Neuronal stem cell (in vitro differentiated cells): ENCODE results near the gene NPAS2.

Source experiments
- DNase-seq: peaks from one replicate; pipeline ENCODE4 v3.0.0-alpha.2; 2013; ENCODE audit warnings: low spot score
- H2AFZ ChIP-seq: one replicate; pipeline ENCODE4 v1.6.1; 2013; ENCODE audit warnings: mild to moderate bottlenecking, low read length, inconsistent platforms
- H2AK5ac ChIP-seq: 2 replicates; pipeline ENCODE4 v1.6.1; 2013; ENCODE audit warnings: low read depth, mild to moderate bottlenecking, inconsistent platforms, low read length, moderate library complexity, mixed read lengths
- H2BK120ac ChIP-seq: 2 replicates; pipeline ENCODE4 v1.6.1; 2013; ENCODE audit warnings: low read depth, mild to moderate bottlenecking, inconsistent platforms, low read length, moderate library complexity, mixed read lengths
- H2BK12ac ChIP-seq: one replicate; pipeline ENCODE4 v1.6.1; 2013; ENCODE audit warnings: low read length, inconsistent platforms
- H2BK15ac ChIP-seq: 2 replicates; pipeline ENCODE4 v1.6.1; 2013; ENCODE audit warnings: mild to moderate bottlenecking, low read length, inconsistent platforms, mixed read lengths
- H2BK5ac ChIP-seq: one replicate; pipeline ENCODE4 v1.6.1; 2013; ENCODE audit warnings: inconsistent platforms, mild to moderate bottlenecking, low read length, moderate library complexity
- H3K14ac ChIP-seq: one replicate; pipeline ENCODE4 v1.6.1; 2013; ENCODE audit warnings: low read length, inconsistent platforms
- H3K18ac ChIP-seq: 2 replicates; pipeline ENCODE4 v1.6.1; 2013; ENCODE audit warnings: low read length, inconsistent platforms
- H3K23ac ChIP-seq: 2 replicates; pipeline ENCODE4 v1.6.1; 2013; ENCODE audit warnings: low read depth, mild to moderate bottlenecking, mixed read lengths, low read length, inconsistent platforms; ENCODE audit not compliant: poor library complexity
- H3K27ac ChIP-seq: replicated peaks from 3 replicates; pipeline ENCODE4 v1.5.1; 2013; ENCODE audit warnings: low read length, inconsistent platforms
- H3K27me3 ChIP-seq, 3 experiments: 2 replicates each; pipeline ENCODE4 v1.6.1; 2013; ENCODE audit warnings: low read length in 3 of 3, mild to moderate bottlenecking in 2 of 3, inconsistent platforms in 1 of 3, low read depth in 1 of 3, mixed read lengths in 1 of 3, moderate library complexity in 1 of 3; ENCODE audit not compliant: control insufficient read depth in 3 of 3, insufficient read depth in 3 of 3
- H3K36me3 ChIP-seq, 2 donors: replicated peaks in 1 of 2; 2 replicates each; pipeline ENCODE4 v1.6.1; 2013; ENCODE audit warnings: low read length in 2 of 2; ENCODE audit not compliant: control insufficient read depth in 2 of 2, insufficient read depth in 2 of 2
- H3K4ac ChIP-seq: 2 replicates; pipeline ENCODE4 v1.6.1; 2013; ENCODE audit warnings: inconsistent platforms, mild to moderate bottlenecking, low read length, moderate library complexity
- H3K4me1 ChIP-seq, 2 donors: 1 replicate in 1 of 2; 2 replicates in 1 of 2; pipeline ENCODE4 v1.6.1; 2013; ENCODE audit warnings: low read length in 2 of 2, low read depth in 1 of 2; ENCODE audit not compliant: control insufficient read depth in 2 of 2, insufficient read depth in 1 of 2
- H3K4me2 ChIP-seq: one replicate; pipeline ENCODE4 v1.6.1; 2013; ENCODE audit warnings: mild to moderate bottlenecking, low read length, inconsistent platforms; ENCODE audit not compliant: insufficient read depth, poor library complexity, severe bottlenecking
- H3K4me3 ChIP-seq, 2 donors: 2 replicates each; pipeline ENCODE4 v1.5.1; 2013; ENCODE audit warnings: low read length in 2 of 2, mild to moderate bottlenecking in 2 of 2, inconsistent platforms in 1 of 2, moderate library complexity in 1 of 2
- H3K79me1 ChIP-seq: one replicate; pipeline ENCODE4 v1.6.1; 2013; ENCODE audit warnings: low read depth, mild to moderate bottlenecking, inconsistent platforms, low read length, moderate library complexity
- H3K9ac ChIP-seq: one replicate; pipeline ENCODE4 v1.6.1; 2013; ENCODE audit warnings: mild to moderate bottlenecking, low read depth, low read length, inconsistent platforms; ENCODE audit not compliant: poor library complexity
- H3K9me3 ChIP-seq, 2 donors: replicated peaks in 1 of 2; 2 replicates each; pipeline versions ENCODE3 to v1.6.1; 2013; ENCODE audit warnings: low read length in 2 of 2, mild to moderate bottlenecking in 2 of 2, inconsistent platforms in 1 of 2, low read depth in 1 of 2, mixed read lengths in 1 of 2, moderate library complexity in 1 of 2; ENCODE audit not compliant: control insufficient read depth in 2 of 2, insufficient read depth in 1 of 2
- H4K8ac ChIP-seq: one replicate; pipeline ENCODE4 v1.6.1; 2013; ENCODE audit warnings: low read depth, mild to moderate bottlenecking, inconsistent platforms, low read length, moderate library complexity
- H4K91ac ChIP-seq: one replicate; pipeline ENCODE4 v1.6.1; 2013; ENCODE audit warnings: low read length, low read depth, mild to moderate bottlenecking, inconsistent platforms; ENCODE audit not compliant: poor library complexity
- WGBS, 2 donors: extraction: QIAGEN DNeasy Blood & Tissue Kit; methylation state at CpG; one replicate each; pipeline ENCODE4 v1.1.7; 2013; ENCODE audit warnings: missing lambda C conversion rate in 2 of 2, mixed read lengths in 1 of 2; ENCODE audit not compliant: insufficient read length in 2 of 2, insufficient replicate concordance in 1 of 2; ENCODE audit errors: extremely low coverage in 2 of 2; 5-methylcytosine and 5-hydroxymethylcytosine counted together

Gene NPAS2

GRCh38 chr2:100853909-100854810, 34.2 kb downstream of the NPAS2 start:
- Histone ChIP-seq H3K4me2 (no peak overlapping the region), H2BK5ac (no peak overlapping the region), H4K91ac (no peak overlapping the region), H2BK12ac (no peak overlapping the region), H3K27ac (no peak overlapping the region), H3K4ac (no peak overlapping the region), H2BK15ac (no peak overlapping the region), H2AK5ac (peak overlapping the region; percentile 17), H3K4me1 (peaks cover 0 to 5% of the 10 kb centered on the region in 2 donors), H3K9me3 (no peaks in the 10 kb centered on the region), H3K14ac (no peak overlapping the region), H2AFZ (no peak overlapping the region), H2BK120ac (no peak overlapping the region), H3K23ac (no peak overlapping the region), H3K36me3 (no peaks in the 10 kb centered on the region), H3K27me3 (peaks cover 0 to 8% (median 0%) of the 10 kb centered on the region in 3 experiments), H3K18ac (peak overlapping the region; percentile 49), H3K4me3 (no peak overlapping the region), H3K79me1 (no peaks in the 10 kb centered on the region), H4K8ac (no peak overlapping the region), H3K9ac (no peak overlapping the region)
- WGBS, 2 donors, result no CpG with 5 or more reads among the region's 10 CpGs
- no peak for DNase-seq

- no peak overlapping the region for H2AK5ac ChIP-seq
- H2BK12ac ChIP-seq, result no peak overlapping the region
- no CpG with 5 or more reads among the region's 7 CpGs for WGBS, 2 donors
These were observed 35.1 kb downstream of the NPAS2 start for GRCh38 chr2:100855084-100855483.

GRCh38 chr2:100855606-100856005, 35.7 kb downstream of the NPAS2 start:
- Histone ChIP-seq H3K23ac (no peak overlapping the region), H3K4ac (no peak overlapping the region), H2BK15ac (no peak overlapping the region), H3K4me2 (no peak overlapping the region), H2AFZ (no peak overlapping the region), H3K27me3 (peaks cover 0 to 8% (median 0%) of the 10 kb centered on the region in 3 experiments), H2BK120ac (no peak overlapping the region), H3K14ac (no peak overlapping the region), H3K4me1 (peaks cover 0 to 5% of the 10 kb centered on the region in 2 donors), H3K18ac (no peak overlapping the region), H2AK5ac (no peak overlapping the region), H2BK12ac (no peak overlapping the region), H2BK5ac (no peak overlapping the region), H3K9ac (no peak overlapping the region), H3K79me1 (no peaks in the 10 kb centered on the region), H3K36me3 (no peaks in the 10 kb centered on the region), H4K91ac (no peak overlapping the region), H3K9me3 (no peaks in the 10 kb centered on the region), H3K27ac (no peak overlapping the region), H3K4me3 (no peak overlapping the region), H4K8ac (no peak overlapping the region)
- DNase-seq, result no peak
- WGBS, 2 donors, result 100% methylated on average over 1 of the region's 3 CpGs; no CpG with 5 or more reads in 1 of the 2 donors

More at GRCh38 chr2:100855084-100855483, 35.1 kb downstream of the NPAS2 start:
- Histone ChIP-seq H3K36me3 (no peaks in the 10 kb centered on the region), H3K4me3 (no peak overlapping the region), H3K9me3 (no peaks in the 10 kb centered on the region), H3K4ac (no peak overlapping the region), H3K23ac (no peak overlapping the region), H3K18ac (no peak overlapping the region), H2BK5ac (no peak overlapping the region), H3K79me1 (no peaks in the 10 kb centered on the region), H3K27ac (no peak overlapping the region), H2AFZ (no peak overlapping the region), H2BK120ac (no peak overlapping the region), H3K4me1 (peaks cover 0 to 5% of the 10 kb centered on the region in 2 donors), H3K9ac (no peak overlapping the region), H2BK15ac (no peak overlapping the region), H3K14ac (no peak overlapping the region), H4K8ac (no peak overlapping the region), H3K27me3 (peaks cover 0 to 8% (median 0%) of the 10 kb centered on the region in 3 experiments), H3K4me2 (no peak overlapping the region), H4K91ac (no peak overlapping the region)
- DNase-seq, result no peak

GRCh38 chr2:100856732-100857131, 36.8 kb downstream of the NPAS2 start:
- Histone ChIP-seq H3K4ac (no peak overlapping the region), H2BK5ac (no peak overlapping the region), H3K9ac (no peak overlapping the region), H2BK120ac (no peak overlapping the region), H4K91ac (no peak overlapping the region), H2BK15ac (no peak overlapping the region), H3K9me3 (no peaks in the 10 kb centered on the region), H3K4me3 (no peak overlapping the region), H2AFZ (no peak overlapping the region), H3K18ac (no peak overlapping the region), H4K8ac (no peak overlapping the region), H3K23ac (no peak overlapping the region), H3K27me3 (peaks cover 0 to 8% (median 0%) of the 10 kb centered on the region in 3 experiments), H3K4me2 (no peak overlapping the region), H3K36me3 (no peaks in the 10 kb centered on the region), H3K79me1 (no peaks in the 10 kb centered on the region), H2AK5ac (no peak overlapping the region), H3K4me1 (peaks cover 0 to 5% of the 10 kb centered on the region in 2 donors), H3K27ac (no peak overlapping the region), H3K14ac (no peak overlapping the region), H2BK12ac (no peak overlapping the region)
- WGBS, 2 donors, result no CpG with 5 or more reads among the region's 8 CpGs
- DNase-seq, result no peak
